ENCODE measurements around the gene CELF4. TPM values are rescaled to one million over a fixed set of nuclear protein-coding genes. Genes with fewer than 3 reads are reported as not detected.

The CELF4 gene
- total and polyA plus RNA-seq, 10 of the 15 experiments (the other 5 are each of a cell fraction or from before 2014, with no cell fraction given): 0.03 to 0.32 TPM; not detected in 8

- ATAC-seq (no peak), FAIRE-seq (no peak), DNase-seq (ENCODE audit: low read depth, low spot score) (no peak)
- no peaks in the 10 kb centered on the region for H4K20me1 ChIP-seq (ENCODE audit: control insufficient read depth, insufficient read depth)
- no peak overlapping the region for H2AFZ ChIP-seq (ENCODE audit: control insufficient read depth, low read depth, low read length)
- SMC1A ChIA-PET (ENCODE audit: uncharacterized antibody, unreplicated experiment): no interaction called here
- intact Hi-C loops (cut with micrococcal nuclease; ENCODE audit: unreplicated experiment) (no loop called here), in situ Hi-C loops (cut with MboI) (no loop called here)
- H3K4me3 ChIP-seq: no peak overlapping the region
- no peaks in the 10 kb centered on the region for H3K4me1 ChIP-seq (ENCODE audit: control insufficient read depth, insufficient read depth, low read length)
- no peaks in the 10 kb centered on the region for H3K9me3 ChIP-seq (replicated peaks; ENCODE audit: control insufficient read depth, insufficient read depth, low read length)
- RAD21 ChIA-PET (ENCODE audit: unreplicated experiment): no interaction called here
- no peak overlapping the region for H3K27ac ChIP-seq (ENCODE audit: control insufficient read depth, insufficient read depth)
- no peak overlapping the region for H3K9ac ChIP-seq (ENCODE audit: control insufficient read depth, insufficient read depth, low read length)
- H3K27me3 ChIP-seq (replicated peaks in 1 of 2; ENCODE audit: control insufficient read depth in 2 of 2, insufficient read depth in 2 of 2, low read length in 1 of 2): peaks cover 0 to 4% of the 10 kb centered on the region in 2 experiments
- H3K79me2 ChIP-seq (ENCODE audit: control insufficient read depth, insufficient read depth, low read length): no peaks in the 10 kb centered on the region
- no peak overlapping the region for H3K4me2 ChIP-seq (ENCODE audit: control insufficient read depth, insufficient read depth)
- CTCF ChIA-PET: interaction anchor here (1.3 kb wide), 1 partner anchor 13 kb away, joined by 3 read pairs; no protein-coding TSS in a partner anchor
- no peaks in the 10 kb centered on the region for H3K36me3 ChIP-seq (ENCODE audit: control insufficient read depth in 2 of 2, insufficient read depth in 2 of 2, low read length in 1 of 2)
- WGBS (ENCODE audit: insufficient coverage, insufficient replicate concordance, low lambda C conversion rate, missing lambda C conversion rate): 49% methylated on average over 10 of the region's 10 CpGs
- POLR2A ChIA-PET: no interaction called here
- no peak for TF ChIP-seq BACH1 (IDR thresholded peaks at IDR 0.05; ENCODE audit: borderline replicate concordance)
- no TSS peak for BruUV-seq (replicated peaks)
Observed at GRCh38 chr18:37247497-37248161, 318.0 kb downstream of the CELF4 start.

- WGBS (ENCODE audit: insufficient coverage, insufficient replicate concordance, low lambda C conversion rate, missing lambda C conversion rate): 41% methylated on average over 13 of the region's 13 CpGs
- H3K9me3 ChIP-seq (replicated peaks; ENCODE audit: control insufficient read depth, insufficient read depth, low read length): no peaks in the 10 kb centered on the region
- H3K79me2 ChIP-seq (ENCODE audit: control insufficient read depth, insufficient read depth, low read length): no peaks in the 10 kb centered on the region
- H3K4me3 ChIP-seq: no peak overlapping the region
- ChIA-PET CTCF (interaction anchor here (1.3 kb wide), 1 partner anchor 14 kb away, joined by 3 read pairs; no protein-coding TSS in a partner anchor), SMC1A (ENCODE audit: uncharacterized antibody, unreplicated experiment) (no interaction called here), RAD21 (ENCODE audit: unreplicated experiment) (no interaction called here), POLR2A (no interaction called here)
- DNase-seq (ENCODE audit: low read depth, low spot score) (no peak), FAIRE-seq (no peak), ATAC-seq (peak; percentile 40)
- H3K27me3 ChIP-seq (replicated peaks in 1 of 2; ENCODE audit: control insufficient read depth in 2 of 2, insufficient read depth in 2 of 2, low read length in 1 of 2): peaks cover 0 to 4% of the 10 kb centered on the region in 2 experiments
- no peaks in the 10 kb centered on the region for H4K20me1 ChIP-seq (ENCODE audit: control insufficient read depth, insufficient read depth)
- no peaks in the 10 kb centered on the region for H3K36me3 ChIP-seq (ENCODE audit: control insufficient read depth in 2 of 2, insufficient read depth in 2 of 2, low read length in 1 of 2)
- H3K9ac ChIP-seq (ENCODE audit: control insufficient read depth, insufficient read depth, low read length): no peak overlapping the region
- intact Hi-C loops (cut with micrococcal nuclease; ENCODE audit: unreplicated experiment): no loop called here
- H3K4me1 ChIP-seq (ENCODE audit: control insufficient read depth, insufficient read depth, low read length): no peaks in the 10 kb centered on the region
- BruUV-seq (replicated peaks): no TSS peak
- no peak overlapping the region for H2AFZ ChIP-seq (ENCODE audit: control insufficient read depth, low read depth, low read length)
- no peak overlapping the region for H3K27ac ChIP-seq (ENCODE audit: control insufficient read depth, insufficient read depth)
- no peak overlapping the region for H3K4me2 ChIP-seq (ENCODE audit: control insufficient read depth, insufficient read depth)
- in situ Hi-C loops (cut with MboI): no loop called here
- TF ChIP-seq NR2C1 (IDR thresholded peaks at IDR 0.05) (no peak), FOXM1 (IDR thresholded peaks at IDR 0.05; ENCODE audit: low read depth, low read length) (no peak), NFXL1 (IDR thresholded peaks at IDR 0.05; ENCODE audit: borderline replicate concordance) (no peak), DPF2 (IDR thresholded peaks at IDR 0.05) (no peak), E4F1 (IDR thresholded peaks at IDR 0.05; ENCODE audit: borderline replicate concordance, partially characterized antibody) (no peak), SMARCA5 (IDR thresholded peaks at IDR 0.05) (no peak), NR2C2 (IDR thresholded peaks at IDR 0.05; ENCODE audit: borderline replicate concordance, control insufficient read depth, insufficient read length, low read depth) (no peak), HSF1 (IDR thresholded peaks at IDR 0.05; ENCODE audit: low read depth, low read length) (no peak), CREM (IDR thresholded peaks at IDR 0.05; ENCODE audit: low read depth) (no peak), RAD51 (IDR thresholded peaks at IDR 0.05) (no peak), NFYB (IDR thresholded peaks at IDR 0.05; ENCODE audit: insufficient read depth, low read depth, low read length) (no peak)
Observed at GRCh38 chr18:37246779-37247340, 318.7 kb downstream of the CELF4 start.

All from GM12878 (cell line).